ENCODE results near the gene DYNLT4.
"Not testable (repeated sequence)": the region's sequence is repeated elsewhere in the genome, so short reads cannot be mapped to it uniquely, and the experiment has no call there.

The DYNLT4 gene

GRCh38 chr1:44848456-44849181, 41.5 kb upstream of the DYNLT4 start:
- TF ChIP-seq CTCF (IDR thresholded peaks at IDR 0.05; ENCODE audit: control insufficient read depth, insufficient read depth, low read depth, low read length, missing control alignments), result no peak
- no peak overlapping the region for H3K4me3 ChIP-seq (ENCODE audit: control insufficient read depth, low read depth, low read length)
- DNase-seq (ENCODE audit: low read depth), result no peak

GRCh38 chr1:44847845-44848244, 40.7 kb upstream of the DYNLT4 start:
- DNase-seq (ENCODE audit: low read depth), result no peak
- no peak for TF ChIP-seq CTCF (IDR thresholded peaks at IDR 0.05; ENCODE audit: control insufficient read depth, insufficient read depth, low read depth, low read length, missing control alignments)
- H3K4me3 ChIP-seq (ENCODE audit: control insufficient read depth, low read depth, low read length), result no peak overlapping the region

- no peak overlapping the region for H3K4me3 ChIP-seq (ENCODE audit: control insufficient read depth, low read depth, low read length)
- no peak for TF ChIP-seq CTCF (IDR thresholded peaks at IDR 0.05; ENCODE audit: control insufficient read depth, insufficient read depth, low read depth, low read length, missing control alignments)
- DNase-seq (ENCODE audit: low read depth), result no peak
Measured at GRCh38 chr1:44846985-44847384, 39.8 kb upstream of the DYNLT4 start.

- peak within 1 kb of the TSS; percentile 53 for H3K4me3 ChIP-seq (ENCODE audit: control insufficient read depth, low read depth, low read length)
- no peak for DNase-seq (ENCODE audit: low read depth)
- no peak for TF ChIP-seq CTCF (IDR thresholded peaks at IDR 0.05; ENCODE audit: control insufficient read depth, insufficient read depth, low read depth, low read length, missing control alignments)
Measured at GRCh38 chr1:44842862-44843655, 35.9 kb upstream of the DYNLT4 start, which contains the start of gene PTCH2. Gene PTCH2, minus strand, starts transcription at chr1:44843253. Its CDS starts 321 bp downstream, at chr1:44842932.

GRCh38 chr1:44842486-44842861, 35.3 kb upstream of the DYNLT4 start:
- no peak for TF ChIP-seq CTCF (IDR thresholded peaks at IDR 0.05; ENCODE audit: control insufficient read depth, insufficient read depth, low read depth, low read length, missing control alignments)
- H3K4me3 ChIP-seq (ENCODE audit: control insufficient read depth, low read depth, low read length), result peak overlapping the region; percentile 53
- no peak for DNase-seq (ENCODE audit: low read depth)

GRCh38 chr1:44839576-44839975, 32.4 kb upstream of the DYNLT4 start:
- DNase-seq (ENCODE audit: low read depth), result no peak
- TF ChIP-seq CTCF (IDR thresholded peaks at IDR 0.05; ENCODE audit: control insufficient read depth, insufficient read depth, low read depth, low read length, missing control alignments), result no peak
- H3K4me3 ChIP-seq (ENCODE audit: control insufficient read depth, low read depth, low read length), result no peak overlapping the region

- not testable (repeated sequence) for H3K4me3 ChIP-seq (ENCODE audit: control insufficient read depth, low read depth, low read length); DNase-seq (ENCODE audit: low read depth)
Measured at GRCh38 chr1:44838294-44838693, 31.1 kb upstream of the DYNLT4 start.
